GM08714 (cell line): ENCODE measurements around the gene ATP6V1F.

Experiments used
- H3K4me3 ChIP-seq: fragments of 200-500 bp; sonication (Bioruptor generic); 2 replicates; pipeline ENCODE4 v1.5.1; 2014; ENCODE audit warnings: mild to moderate bottlenecking, low read length, inconsistent platforms
- ZNF274 ChIP-seq: IDR thresholded peaks from 2 replicates; pipeline ENCODE4 v1.6.1; 2012; ENCODE audit warnings: mild to moderate bottlenecking, low read depth, low read length

The ATP6V1F gene

GRCh38 chr7:128862571-128863432 lies at the start of gene ATP6V1F:
TSS of gene ATP6V1F (plus strand) at chr7:128862856. CDS start at chr7:128862905, 49 bp downstream.
- H3K4me3 ChIP-seq, result peak within 1 kb of the TSS; percentile 90
- TF ChIP-seq ZNF274, result no peak

- no peak overlapping the region for H3K4me3 ChIP-seq
- TF ChIP-seq ZNF274, result no peak
Observed at GRCh38 chr7:128814499-128814898, 48.2 kb upstream of the ATP6V1F start.

- TF ChIP-seq ZNF274, result no peak
- H3K4me3 ChIP-seq, result no peak overlapping the region
Observed at GRCh38 chr7:128815289-128815942, 47.2 kb upstream of the ATP6V1F start.

GRCh38 chr7:128818694-128819093 lies 44.0 kb upstream of the ATP6V1F start:
- no peak for TF ChIP-seq ZNF274
- no peak overlapping the region for H3K4me3 ChIP-seq

- no peak overlapping the region for H3K4me3 ChIP-seq
- no peak for TF ChIP-seq ZNF274
Observed at GRCh38 chr7:128821724-128822123, 40.9 kb upstream of the ATP6V1F start.

GRCh38 chr7:128826512-128826911 lies 36.1 kb upstream of the ATP6V1F start:
- no peak overlapping the region for H3K4me3 ChIP-seq
- no peak for TF ChIP-seq ZNF274

- no peak for TF ChIP-seq ZNF274
- no peak overlapping the region for H3K4me3 ChIP-seq
Observed at GRCh38 chr7:128826916-128827247, 35.8 kb upstream of the ATP6V1F start.

GRCh38 chr7:128827248-128827958 lies 35.3 kb upstream of the ATP6V1F start:
- no peak for TF ChIP-seq ZNF274
- no peak overlapping the region for H3K4me3 ChIP-seq

- H3K4me3 ChIP-seq, result no peak overlapping the region
- no peak for TF ChIP-seq ZNF274
Observed at GRCh38 chr7:128827971-128828711, 34.5 kb upstream of the ATP6V1F start.

- TF ChIP-seq ZNF274, result no peak
- H3K4me3 ChIP-seq, result no peak overlapping the region
Observed at GRCh38 chr7:128829391-128830166, 33.1 kb upstream of the ATP6V1F start.

GRCh38 chr7:128830231-128831177 lies 32.2 kb upstream of the ATP6V1F start, which contains the start of gene FLNC:
TSS of gene FLNC (plus strand) at chr7:128830406. CDS start at chr7:128830638, 232 bp downstream.
- H3K4me3 ChIP-seq, result no peak within 1 kb of the TSS
- TF ChIP-seq ZNF274, result no peak
